CD4-positive, CD25-positive, alpha-beta regulatory T cell (primary cell): Measurements from ENCODE around the gene KCTD1. TPM values are rescaled to one million over a fixed set of nuclear protein-coding genes. Genes with fewer than 3 reads are reported as not detected.

ENCODE experiments used
- ATAC-seq, 2 donors: fragments of 150-1000 bp; cut with Tn5 transposase; one replicate each; pipeline ENCODE4 v1.10.0; 2021; ENCODE audit warnings: low read depth in 2 of 2, moderate number of reproducible peaks in 2 of 2, moderate library complexity in 1 of 2
- DNase-seq, 3 donors: peaks; one replicate each; pipeline versions ENCODE4 v3.0.0 to v3.0.0-alpha.2; 2012 to 2022; ENCODE audit warnings: mixed read lengths in 1 of 3
- H3K27ac ChIP-seq: one replicate; pipeline ENCODE4 v1.7.0; 2013; ENCODE audit warnings: mild to moderate bottlenecking, low read length; ENCODE audit not compliant: insufficient read depth, poor library complexity, severe bottlenecking
- H3K27me3 ChIP-seq: one replicate; pipeline ENCODE4 v1.7.0; 2013; ENCODE audit warnings: low read length; ENCODE audit not compliant: control insufficient read depth, insufficient read depth
- H3K36me3 ChIP-seq: one replicate; pipeline ENCODE4 v1.7.0; 2013; ENCODE audit warnings: mild to moderate bottlenecking, low read length, moderate library complexity; ENCODE audit not compliant: control insufficient read depth, insufficient read depth
- H3K4me1 ChIP-seq: 2 replicates; pipeline ENCODE4 v1.7.0; 2013; ENCODE audit warnings: mild to moderate bottlenecking, low read length; ENCODE audit not compliant: insufficient read depth, control insufficient read depth, poor library complexity, severe bottlenecking
- H3K4me3 ChIP-seq: one replicate; pipeline ENCODE4 v1.7.0; 2013; ENCODE audit warnings: low read depth, mild to moderate bottlenecking, low read length, moderate library complexity
- H3K9me3 ChIP-seq, 2 experiments: 1 replicate in 1 of 2; 2 replicates in 1 of 2; pipeline ENCODE4 v1.7.0; 2013; ENCODE audit warnings: low read length in 2 of 2, mild to moderate bottlenecking in 1 of 2, moderate library complexity in 1 of 2; ENCODE audit not compliant: control insufficient read depth in 2 of 2
- H3K27ac Mint-ChIP-seq, 3 donors: one replicate each; pipeline ENCODE4 v1.8.0; 2020 to 2022; ENCODE audit warnings: mild to moderate bottlenecking in 3 of 3, mixed read lengths in 3 of 3, moderate library complexity in 2 of 3
- H3K27me3 Mint-ChIP-seq: one replicate; pipeline ENCODE4 v1.8.0; 2022; ENCODE audit warnings: mild to moderate bottlenecking, mixed read lengths
- H3K36me3 Mint-ChIP-seq: one replicate; pipeline ENCODE4 v1.8.0; 2020; ENCODE audit warnings: mixed read lengths
- H3K4me1 Mint-ChIP-seq, 4 donors: one replicate each; pipeline ENCODE4 v1.8.0; 2020 to 2022; ENCODE audit warnings: mixed read lengths in 4 of 4, mild to moderate bottlenecking in 1 of 4
- H3K4me3 Mint-ChIP-seq, 4 donors: one replicate each; pipeline ENCODE4 v1.8.0; 2020 to 2022; ENCODE audit warnings: mild to moderate bottlenecking in 4 of 4, mixed read lengths in 4 of 4, moderate library complexity in 3 of 4
- H3K9me3 Mint-ChIP-seq, 7 donors: one replicate each; pipeline ENCODE4 v1.8.0; 2020 to 2022; ENCODE audit warnings: mixed read lengths in 7 of 7, mild to moderate bottlenecking in 3 of 7, moderate library complexity in 2 of 7
- polyA plus RNA-seq, 4 donors: library from polyadenylated mRNA; unstranded; fragments of 300-500 nt; fragmentation: Illumina TruSeq; gene quantifications; one replicate each; pipeline ENCODE4 v1.2.3, GENCODE V29; 2021
- total RNA-seq: library from RNA; stranded (reverse); gene quantifications from one replicate; pipeline ENCODE4 v1.2.3, GENCODE V29; 2022

KCTD1 gene
- total and polyA plus RNA-seq, 5 donors from 2014 or later: 0.14 to 2.0 (median 0.26) TPM; not detected in 2

GRCh38 chr18:26457195-26457594 lies 91.2 kb downstream of the KCTD1 start:
- H3K9me3 Mint-ChIP-seq: no peaks in the 10 kb centered on the region
- DNase-seq: no peak
- peak overlapping the region in 1 of 4 donors; percentile 48 for H3K4me3 Mint-ChIP-seq
- H3K27ac Mint-ChIP-seq: no peak overlapping the region
- H3K27me3 ChIP-seq: no peaks in the 10 kb centered on the region
- no peaks in the 10 kb centered on the region for H3K36me3 ChIP-seq
- H3K36me3 Mint-ChIP-seq: no peaks in the 10 kb centered on the region
- H3K9me3 ChIP-seq: no peaks in the 10 kb centered on the region
- peaks cover 4% of the 10 kb centered on the region for H3K27me3 Mint-ChIP-seq
- peaks cover 0 to 2% (median 0%) of the 10 kb centered on the region in 4 donors for H3K4me1 Mint-ChIP-seq
- H3K4me3 ChIP-seq: no peak overlapping the region
- no peaks in the 10 kb centered on the region for H3K4me1 ChIP-seq
- no peak for ATAC-seq
- H3K27ac ChIP-seq: no peak overlapping the region

GRCh38 chr18:26456070-26456491 lies 92.3 kb downstream of the KCTD1 start:
- Mint-ChIP-seq H3K4me1 (peaks cover 0 to 2% (median 0%) of the 10 kb centered on the region in 4 donors), H3K36me3 (no peaks in the 10 kb centered on the region)
- no peak for DNase-seq

GRCh38 chr18:26455639-26456038 lies 92.7 kb downstream of the KCTD1 start:
- Mint-ChIP-seq H3K27ac (no peak overlapping the region), H3K27me3 (peaks cover 4% of the 10 kb centered on the region), H3K36me3 (no peaks in the 10 kb centered on the region), H3K4me3 (no peak overlapping the region), H3K4me1 (peaks cover 0 to 2% (median 0%) of the 10 kb centered on the region in 4 donors), H3K9me3 (peaks cover 0 to 2% (median 0%) of the 10 kb centered on the region in 7 donors)
- Histone ChIP-seq H3K36me3 (no peaks in the 10 kb centered on the region), H3K9me3 (no peaks in the 10 kb centered on the region), H3K27ac (no peak overlapping the region), H3K27me3 (no peaks in the 10 kb centered on the region), H3K4me1 (no peaks in the 10 kb centered on the region), H3K4me3 (no peak overlapping the region)
- DNase-seq (no peak), ATAC-seq (no peak)

More at GRCh38 chr18:26456070-26456491, 92.3 kb downstream of the KCTD1 start:
- H3K9me3 Mint-ChIP-seq: peaks cover 0 to 1% (median 0%) of the 10 kb centered on the region in 7 donors
- Histone ChIP-seq H3K4me3 (no peak overlapping the region), H3K9me3 (no peaks in the 10 kb centered on the region), H3K27ac (no peak overlapping the region), H3K27me3 (no peaks in the 10 kb centered on the region), H3K4me1 (no peaks in the 10 kb centered on the region), H3K36me3 (no peaks in the 10 kb centered on the region)
- ATAC-seq: no peak
- H3K27me3 Mint-ChIP-seq: peaks cover 4% of the 10 kb centered on the region
- no peak overlapping the region for H3K4me3 Mint-ChIP-seq
- H3K27ac Mint-ChIP-seq: no peak overlapping the region

GRCh38 chr18:26454616-26455015 lies 93.7 kb downstream of the KCTD1 start:
- Mint-ChIP-seq H3K36me3 (no peaks in the 10 kb centered on the region), H3K27ac (no peak overlapping the region), H3K27me3 (peaks cover 4% of the 10 kb centered on the region), H3K4me3 (no peak overlapping the region), H3K9me3 (peaks cover 0 to 2% (median 0%) of the 10 kb centered on the region in 7 donors), H3K4me1 (no peaks in the 10 kb centered on the region)
- DNase-seq (no peak), ATAC-seq (no peak)
- Histone ChIP-seq H3K4me1 (no peaks in the 10 kb centered on the region), H3K27ac (no peak overlapping the region), H3K4me3 (no peak overlapping the region), H3K27me3 (no peaks in the 10 kb centered on the region), H3K9me3 (no peaks in the 10 kb centered on the region), H3K36me3 (no peaks in the 10 kb centered on the region)

- no peak overlapping the region for H3K4me3 ChIP-seq
- Mint-ChIP-seq H3K27me3 (peaks cover 4% of the 10 kb centered on the region), H3K27ac (peak overlapping the region in 1 of 3 donors; percentile 17), H3K36me3 (no peaks in the 10 kb centered on the region), H3K4me1 (no peaks in the 10 kb centered on the region), H3K9me3 (peaks cover 0 to 2% (median 0%) of the 10 kb centered on the region in 7 donors), H3K4me3 (no peak overlapping the region)
- ATAC-seq (no peak), DNase-seq (no peak)
- H3K36me3 ChIP-seq: no peaks in the 10 kb centered on the region
- no peaks in the 10 kb centered on the region for H3K9me3 ChIP-seq
- no peaks in the 10 kb centered on the region for H3K27me3 ChIP-seq
- H3K27ac ChIP-seq: no peak overlapping the region
- no peaks in the 10 kb centered on the region for H3K4me1 ChIP-seq
These were observed 94.2 kb downstream of the KCTD1 start for GRCh38 chr18:26454192-26454591.

GRCh38 chr18:26453386-26453901 lies 94.9 kb downstream of the KCTD1 start:
- H3K27me3 Mint-ChIP-seq: peaks cover 1% of the 10 kb centered on the region
- DNase-seq: no peak
- no peak for ATAC-seq
- Histone ChIP-seq H3K27ac (no peak overlapping the region), H3K9me3 (no peaks in the 10 kb centered on the region), H3K4me1 (no peaks in the 10 kb centered on the region), H3K27me3 (no peaks in the 10 kb centered on the region), H3K4me3 (no peak overlapping the region), H3K36me3 (no peaks in the 10 kb centered on the region)
- no peak overlapping the region for H3K4me3 Mint-ChIP-seq
- peak overlapping the region in 1 of 3 donors; percentile 52 for H3K27ac Mint-ChIP-seq
- H3K4me1 Mint-ChIP-seq: no peaks in the 10 kb centered on the region
- peaks cover 0 to 2% (median 0%) of the 10 kb centered on the region in 7 donors for H3K9me3 Mint-ChIP-seq
- no peaks in the 10 kb centered on the region for H3K36me3 Mint-ChIP-seq

- Mint-ChIP-seq H3K27me3 (peaks cover 7% of the 10 kb centered on the region), H3K9me3 (peaks cover 0 to 2% (median 0%) of the 10 kb centered on the region in 7 donors), H3K4me1 (no peaks in the 10 kb centered on the region), H3K27ac (no peak overlapping the region), H3K36me3 (no peaks in the 10 kb centered on the region), H3K4me3 (no peak overlapping the region)
- no peaks in the 10 kb centered on the region for H3K27me3 ChIP-seq
- DNase-seq: no peak
- no peak overlapping the region for H3K4me3 ChIP-seq
- H3K36me3 ChIP-seq: no peaks in the 10 kb centered on the region
- H3K9me3 ChIP-seq: no peaks in the 10 kb centered on the region
- H3K27ac ChIP-seq: no peak overlapping the region
- ATAC-seq: no peak
- H3K4me1 ChIP-seq: no peaks in the 10 kb centered on the region
These were observed 97.2 kb downstream of the KCTD1 start for GRCh38 chr18:26450989-26451682.

GRCh38 chr18:26448714-26449159 lies 99.6 kb downstream of the KCTD1 start:
- H3K36me3 Mint-ChIP-seq: no peaks in the 10 kb centered on the region
- peaks cover 11% of the 10 kb centered on the region for H3K27me3 Mint-ChIP-seq

More at GRCh38 chr18:26448714-26449159, 99.6 kb downstream of the KCTD1 start:
- Histone ChIP-seq H3K36me3 (no peaks in the 10 kb centered on the region), H3K4me1 (no peaks in the 10 kb centered on the region), H3K27me3 (peaks cover 6% of the 10 kb centered on the region), H3K9me3 (no peaks in the 10 kb centered on the region), H3K4me3 (no peak overlapping the region), H3K27ac (no peak overlapping the region)
- ATAC-seq (no peak), DNase-seq (no peak)
- H3K27ac Mint-ChIP-seq: no peak overlapping the region
- no peak overlapping the region for H3K4me3 Mint-ChIP-seq
- no peaks in the 10 kb centered on the region for H3K4me1 Mint-ChIP-seq
- peaks cover 0 to 4% (median 0%) of the 10 kb centered on the region in 7 donors for H3K9me3 Mint-ChIP-seq
